GM12873 (cell line): ENCODE data around the gene TNFRSF17.
A peak's percentile ranks its signal among the peaks of the same experiment; 100 is the strongest.

ENCODE experiments used
- TF ChIP-seq, protein P1 (sequence below): IDR thresholded peaks from 2 replicates; pipeline ENCODE4 v1.5.1; 2012; ENCODE audit warnings: low read depth, mild to moderate bottlenecking, moderate library complexity, low read length, control low read depth; ENCODE audit not compliant: insufficient read depth; ENCODE audit errors: missing control alignments

The TNFRSF17 gene

DNA sequence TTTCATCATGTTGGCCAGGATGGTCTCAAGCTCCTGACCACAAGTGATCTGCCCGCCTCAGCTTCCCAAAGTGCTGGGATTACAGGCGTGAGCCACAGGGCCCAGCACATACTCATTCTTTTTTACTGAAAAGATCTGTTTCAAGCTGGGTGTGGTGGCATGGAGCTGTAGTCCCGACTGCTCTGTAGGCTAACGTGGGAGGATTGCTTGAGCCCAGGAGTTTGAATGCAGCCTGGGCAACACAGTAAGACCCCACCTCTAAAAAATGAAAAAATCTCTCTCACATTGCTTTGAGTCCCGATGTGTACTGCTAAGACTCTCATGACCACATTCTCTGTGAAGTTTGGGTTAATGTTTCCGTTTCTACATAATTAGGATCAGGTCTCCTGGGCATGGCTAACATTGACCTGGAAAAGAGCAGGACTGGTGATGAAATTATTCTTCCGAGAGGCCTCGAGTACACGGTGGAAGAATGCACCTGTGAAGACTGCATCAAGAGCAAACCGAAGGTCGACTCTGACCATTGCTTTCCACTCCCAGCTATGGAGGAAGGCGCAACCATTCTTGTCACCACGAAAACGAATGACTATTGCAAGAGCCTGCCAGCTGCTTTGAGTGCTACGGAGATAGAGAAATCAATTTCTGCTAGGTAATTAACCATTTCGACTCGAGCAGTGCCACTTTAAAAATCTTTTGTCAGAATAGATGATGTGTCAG is 2.3 kb downstream of the TNFRSF17 start:
- TF ChIP-seq, protein P1, sequence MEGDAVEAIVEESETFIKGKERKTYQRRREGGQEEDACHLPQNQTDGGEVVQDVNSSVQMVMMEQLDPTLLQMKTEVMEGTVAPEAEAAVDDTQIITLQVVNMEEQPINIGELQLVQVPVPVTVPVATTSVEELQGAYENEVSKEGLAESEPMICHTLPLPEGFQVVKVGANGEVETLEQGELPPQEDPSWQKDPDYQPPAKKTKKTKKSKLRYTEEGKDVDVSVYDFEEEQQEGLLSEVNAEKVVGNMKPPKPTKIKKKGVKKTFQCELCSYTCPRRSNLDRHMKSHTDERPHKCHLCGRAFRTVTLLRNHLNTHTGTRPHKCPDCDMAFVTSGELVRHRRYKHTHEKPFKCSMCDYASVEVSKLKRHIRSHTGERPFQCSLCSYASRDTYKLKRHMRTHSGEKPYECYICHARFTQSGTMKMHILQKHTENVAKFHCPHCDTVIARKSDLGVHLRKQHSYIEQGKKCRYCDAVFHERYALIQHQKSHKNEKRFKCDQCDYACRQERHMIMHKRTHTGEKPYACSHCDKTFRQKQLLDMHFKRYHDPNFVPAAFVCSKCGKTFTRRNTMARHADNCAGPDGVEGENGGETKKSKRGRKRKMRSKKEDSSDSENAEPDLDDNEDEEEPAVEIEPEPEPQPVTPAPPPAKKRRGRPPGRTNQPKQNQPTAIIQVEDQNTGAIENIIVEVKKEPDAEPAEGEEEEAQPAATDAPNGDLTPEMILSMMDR, result no peak

GRCh38 chr16:11968577-11968976 is 3.6 kb downstream of the TNFRSF17 start:
- TF ChIP-seq, protein P1, result no peak

GRCh38 chr16:11972128-11972527 is 7.1 kb downstream of the TNFRSF17 start:
- TF ChIP-seq, protein P1, result peak; percentile 26

GRCh38 chr16:11973070-11973469 is 8.1 kb downstream of the TNFRSF17 start:
- TF ChIP-seq, protein P1, result no peak

- TF ChIP-seq, protein P1, result no peak
These were observed 11.9 kb downstream of the TNFRSF17 start for GRCh38 chr16:11976850-11977375.

DNA sequence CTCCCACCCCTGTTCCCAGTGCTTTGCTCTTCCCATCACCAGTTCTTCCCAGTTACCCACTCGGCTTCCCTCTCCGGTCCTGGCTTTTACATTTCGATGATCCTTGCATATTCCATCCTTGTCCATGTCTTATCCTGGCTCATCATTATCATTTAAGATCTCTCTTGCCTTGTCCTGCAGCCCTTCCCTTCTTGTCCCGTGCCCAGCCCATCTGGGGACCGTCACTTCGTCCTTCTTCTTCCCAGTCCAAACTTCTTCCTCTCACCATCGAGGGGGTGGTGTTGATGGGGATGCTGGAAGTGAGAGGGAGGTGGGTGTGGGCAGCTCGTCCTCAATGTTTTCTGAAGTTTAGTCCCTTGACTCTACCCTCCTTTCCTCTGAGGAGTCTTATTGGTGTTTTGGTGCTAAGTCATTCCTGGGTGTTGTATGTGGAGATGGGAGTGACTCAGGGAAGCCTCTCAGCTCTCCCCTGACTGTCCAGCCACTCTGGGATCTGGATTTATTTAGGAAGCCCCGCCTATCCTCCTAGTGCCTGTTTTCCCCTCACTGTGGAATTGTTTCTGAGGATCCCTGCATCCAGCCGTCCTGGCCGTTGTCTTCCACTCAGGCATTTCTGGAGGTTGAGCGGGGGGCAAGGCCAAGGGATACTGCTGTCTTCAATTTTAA is 12.5 kb downstream of the TNFRSF17 start:
- TF ChIP-seq, protein P1, result no peak

GRCh38 chr16:11978080-11978479 is 13.1 kb downstream of the TNFRSF17 start:
- TF ChIP-seq, protein P1, result no peak
